Stimulated activated CD4-positive, alpha-beta T cell treated with anti-CD3 and anti-CD28 coated beads, Interleukin-12 subunit alpha, Interleukin-12 subunit beta, amount 100 ng/mL, for 4 hours (primary cell): ENCODE data around the gene PNPLA2.

Experiments used
- DNase-seq: peaks from one replicate; pipeline ENCODE4 v3.0.0-alpha.2; 2020

Gene PNPLA2, protein sequence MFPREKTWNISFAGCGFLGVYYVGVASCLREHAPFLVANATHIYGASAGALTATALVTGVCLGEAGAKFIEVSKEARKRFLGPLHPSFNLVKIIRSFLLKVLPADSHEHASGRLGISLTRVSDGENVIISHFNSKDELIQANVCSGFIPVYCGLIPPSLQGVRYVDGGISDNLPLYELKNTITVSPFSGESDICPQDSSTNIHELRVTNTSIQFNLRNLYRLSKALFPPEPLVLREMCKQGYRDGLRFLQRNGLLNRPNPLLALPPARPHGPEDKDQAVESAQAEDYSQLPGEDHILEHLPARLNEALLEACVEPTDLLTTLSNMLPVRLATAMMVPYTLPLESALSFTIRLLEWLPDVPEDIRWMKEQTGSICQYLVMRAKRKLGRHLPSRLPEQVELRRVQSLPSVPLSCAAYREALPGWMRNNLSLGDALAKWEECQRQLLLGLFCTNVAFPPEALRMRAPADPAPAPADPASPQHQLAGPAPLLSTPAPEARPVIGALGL

DNA sequence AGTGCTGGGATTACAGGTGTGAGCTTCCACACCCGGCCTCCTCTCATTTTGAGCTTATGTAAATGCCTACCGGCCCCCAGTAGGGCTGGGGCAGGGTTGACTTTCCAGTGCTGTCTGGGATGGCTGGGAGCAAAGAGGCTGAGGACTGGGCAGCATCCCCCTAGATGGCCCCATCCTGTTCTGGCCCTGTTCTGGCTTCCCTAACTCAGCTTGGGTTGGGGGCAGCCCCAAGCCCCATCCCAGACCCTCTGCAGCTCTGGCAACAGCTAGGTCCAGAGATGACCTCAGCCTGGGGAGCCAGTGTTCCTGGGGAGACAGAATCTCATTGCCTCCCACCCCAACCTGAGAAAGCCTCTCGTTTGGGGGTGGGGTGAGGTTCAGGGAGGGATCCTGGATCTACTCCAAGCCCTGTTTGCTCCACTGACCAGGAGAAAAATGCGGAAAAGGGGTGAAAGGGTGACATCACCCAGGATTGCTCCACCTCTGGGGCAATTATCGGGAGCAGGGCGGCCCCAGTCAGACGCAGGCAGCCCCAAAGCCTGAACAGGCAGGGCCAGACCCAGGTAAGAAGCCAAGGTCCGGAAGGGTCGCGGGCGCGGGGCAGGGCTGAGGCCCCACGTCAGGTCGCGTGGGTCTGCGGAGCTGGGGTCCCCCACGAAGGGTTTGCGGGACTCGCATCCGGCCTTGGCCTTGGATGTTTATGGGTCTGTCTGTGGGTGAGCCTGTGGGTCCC, at the start of gene PNPLA2:
Gene PNPLA2 (plus strand): TSS at position 519 of the 733 bp plus-strand sequence. CDS start 805 bp downstream, outside the sequence.
- DNase-seq, result no peak

DNA sequence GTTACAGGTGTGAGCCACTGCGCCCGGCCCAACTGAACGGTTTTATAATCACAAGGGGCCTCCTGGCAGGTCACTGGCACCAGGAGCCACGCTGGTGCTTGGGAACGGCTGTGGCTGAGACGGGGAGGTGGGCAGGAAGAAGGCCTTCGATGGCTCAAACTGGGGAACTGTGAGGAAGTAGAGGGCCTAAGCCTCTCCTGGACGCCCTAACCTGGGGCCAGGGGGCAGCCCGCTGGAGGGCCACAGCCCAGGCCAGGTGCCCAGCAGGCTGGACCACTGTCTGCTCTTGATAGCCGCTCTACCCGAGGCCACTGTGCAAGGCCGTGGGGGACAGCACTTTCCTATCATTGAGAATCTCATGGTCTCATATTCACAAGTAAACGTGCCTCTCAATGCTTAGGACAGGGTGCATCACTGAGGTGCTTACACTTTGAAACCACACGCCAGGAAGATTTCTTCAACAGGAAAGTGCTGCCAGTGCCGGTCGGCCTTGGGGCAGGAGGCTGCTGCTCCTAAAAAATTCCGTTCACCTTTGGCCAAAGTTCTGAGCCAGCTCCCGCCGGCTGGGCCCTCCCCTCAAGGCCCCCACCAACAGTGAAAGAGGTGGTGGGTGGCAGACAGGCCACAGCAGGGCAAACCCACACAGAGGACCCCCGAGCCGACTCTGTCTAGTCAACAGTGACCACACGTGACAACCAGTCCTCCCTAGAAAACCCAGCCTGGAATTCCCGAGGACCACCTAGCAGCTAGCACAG, 48.6 kb upstream of the PNPLA2 start:
- DNase-seq, result no peak

DNA sequence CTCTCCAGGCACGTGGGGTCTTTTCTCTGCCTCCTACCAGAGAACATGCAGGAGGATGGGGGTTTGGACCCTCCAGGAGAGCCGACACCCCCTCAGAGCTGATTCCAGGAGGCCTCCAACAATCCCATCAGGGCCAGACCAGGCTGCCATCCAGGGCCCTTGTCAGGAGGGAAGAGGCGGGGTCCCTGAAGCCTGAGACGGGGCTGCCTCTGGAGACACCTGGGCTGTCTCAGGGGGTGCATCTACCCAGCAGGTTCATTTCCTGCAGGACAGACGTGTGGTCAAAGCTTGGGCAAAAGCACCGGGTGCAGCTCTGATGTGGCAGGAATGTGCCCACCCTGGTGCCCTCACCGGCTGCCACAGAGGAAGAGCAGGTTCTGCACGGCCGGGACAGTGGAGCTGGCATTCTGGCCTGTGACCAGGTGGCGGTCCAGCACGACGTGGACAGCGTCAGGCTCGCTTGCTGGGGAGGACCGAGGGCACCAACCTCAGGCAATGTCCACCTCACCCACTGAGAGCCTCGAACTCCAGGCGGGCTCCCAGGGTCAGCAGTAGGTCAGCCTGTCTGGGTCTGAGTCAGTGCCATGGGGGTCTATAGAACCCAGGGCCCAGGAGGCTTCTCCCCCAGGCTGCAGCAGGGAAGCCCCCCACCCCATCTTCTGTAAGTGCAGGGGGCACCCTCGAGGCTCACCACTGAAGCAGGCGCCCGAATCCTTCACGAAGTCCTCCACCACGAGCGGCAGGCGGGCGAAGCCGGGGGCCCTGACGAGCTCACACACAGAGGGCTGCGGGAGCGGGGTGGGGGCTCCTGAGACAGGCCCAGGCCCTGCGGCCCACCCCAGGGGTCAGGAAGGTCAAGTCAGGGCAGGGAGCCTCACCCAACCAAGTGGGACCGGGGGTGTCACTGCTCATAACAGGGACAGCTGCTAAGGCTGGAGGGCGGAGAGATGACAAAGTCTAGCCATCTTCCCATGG, 47.8 kb upstream of the PNPLA2 start:
- DNase-seq, result no peak

DNA sequence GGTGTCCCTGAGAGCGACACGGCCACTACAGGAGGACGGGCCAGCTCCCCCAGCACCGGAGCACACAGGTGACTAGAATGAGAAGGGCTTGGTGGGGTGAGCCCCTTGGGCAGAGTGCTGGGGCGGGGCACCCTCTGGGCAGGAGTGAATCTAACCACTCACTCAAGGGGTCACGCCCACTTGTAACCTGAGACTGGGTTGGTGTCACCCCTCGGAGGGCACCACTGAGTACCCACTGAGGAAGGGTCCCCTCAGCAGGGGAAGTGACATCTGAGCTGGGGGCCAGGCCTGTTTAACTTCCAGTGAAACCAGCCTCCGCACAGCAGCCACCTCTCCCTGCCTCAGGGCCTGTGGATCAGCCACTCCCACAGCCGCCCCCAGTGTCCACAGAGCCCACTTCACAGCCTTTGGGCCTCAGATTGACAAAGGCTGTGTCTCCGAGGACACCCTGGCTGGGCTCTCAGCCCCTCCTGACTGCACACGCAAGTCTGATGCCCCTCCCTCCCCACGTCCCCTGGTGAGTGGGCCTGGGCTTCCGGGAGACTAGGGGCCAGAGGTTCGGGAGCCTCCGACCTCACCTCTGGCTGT, 47.0 kb upstream of the PNPLA2 start:
- no peak for DNase-seq

DNA sequence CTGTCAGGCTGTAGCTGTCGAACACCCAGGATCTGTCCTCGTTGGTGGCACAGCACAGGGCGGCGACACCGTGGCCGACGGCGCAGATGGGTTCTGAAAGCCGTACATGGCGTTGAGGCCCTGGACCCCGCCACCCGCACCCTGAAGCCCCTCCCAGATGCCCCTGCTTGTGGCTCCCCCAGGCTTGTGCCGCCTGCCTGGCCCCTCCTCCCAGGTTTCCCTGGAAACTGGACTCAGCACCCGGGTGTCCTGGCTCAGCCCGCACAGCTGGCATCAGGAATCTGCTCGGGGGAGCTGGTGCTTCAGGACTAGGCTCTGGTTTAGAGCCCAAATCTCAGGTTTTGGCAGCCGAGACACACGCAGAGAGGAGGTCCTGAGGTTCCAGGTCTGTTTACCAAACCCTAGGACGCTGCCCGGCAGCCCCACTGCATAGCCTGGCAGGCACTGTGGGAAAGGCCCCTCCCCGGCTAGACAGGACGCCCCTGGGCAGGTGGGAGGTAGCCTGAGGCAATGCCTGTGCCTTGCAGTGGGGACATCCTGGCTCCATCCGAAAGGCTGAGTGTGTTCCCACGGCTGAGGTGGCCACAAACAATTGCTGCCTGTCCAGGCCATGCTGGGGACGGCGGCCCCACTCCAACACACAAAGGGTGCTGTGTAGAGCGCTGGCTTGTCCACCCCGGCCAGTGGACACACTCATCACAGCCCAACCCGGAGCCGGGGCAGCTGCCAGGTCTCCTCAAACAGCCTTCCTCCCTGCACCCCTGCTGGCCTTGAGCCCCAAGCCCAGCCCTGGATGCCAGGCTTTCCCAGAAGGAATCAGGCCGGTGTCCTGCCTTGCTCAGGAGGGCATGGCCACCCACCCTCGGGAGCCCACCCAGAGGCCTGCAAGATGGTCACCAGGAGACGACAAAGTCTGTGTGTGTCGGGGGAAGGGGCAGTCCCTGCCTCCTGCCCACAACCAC, 46.0 kb upstream of the PNPLA2 start:
- no peak for DNase-seq

DNA sequence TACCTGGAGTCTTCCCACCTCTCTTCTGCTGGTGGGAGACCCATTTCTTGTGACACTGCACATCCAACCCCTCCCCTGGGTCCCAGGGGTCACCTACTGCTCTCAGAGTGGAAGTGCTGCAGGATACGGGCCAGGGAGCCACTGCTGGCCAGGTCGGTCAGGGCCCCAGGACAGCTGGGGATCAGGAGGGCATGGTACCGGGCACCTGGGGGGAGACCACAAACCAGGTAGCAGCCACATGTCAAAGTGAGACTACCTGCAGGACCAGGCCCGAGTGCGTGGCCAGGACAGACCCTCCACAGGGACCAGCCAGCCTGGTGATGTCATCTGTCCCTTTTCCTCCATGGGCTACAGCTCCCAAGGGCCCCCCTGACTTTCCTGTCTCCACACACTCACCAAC, 45.3 kb upstream of the PNPLA2 start:
- DNase-seq, result no peak

DNA sequence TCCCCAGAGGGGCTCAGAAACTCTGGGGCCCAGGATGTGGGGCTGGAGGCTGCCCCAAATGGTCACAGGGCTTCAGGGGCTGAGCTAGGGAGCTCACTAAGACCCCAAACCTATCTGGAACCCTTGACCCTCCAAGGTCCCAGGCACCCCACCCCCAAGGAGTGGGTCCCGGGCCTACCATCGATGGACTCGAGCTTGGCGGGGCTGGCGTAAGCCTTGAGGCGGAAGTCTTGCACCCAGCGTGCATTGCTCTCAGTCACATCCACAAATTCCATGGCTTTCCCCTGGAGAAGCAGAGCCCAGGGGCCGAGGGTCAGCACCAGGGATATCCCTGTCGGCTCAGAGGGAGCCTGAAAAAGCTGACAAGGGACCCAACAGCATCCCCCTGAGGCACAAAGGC, 44.9 kb upstream of the PNPLA2 start:
- DNase-seq, result no peak

DNA sequence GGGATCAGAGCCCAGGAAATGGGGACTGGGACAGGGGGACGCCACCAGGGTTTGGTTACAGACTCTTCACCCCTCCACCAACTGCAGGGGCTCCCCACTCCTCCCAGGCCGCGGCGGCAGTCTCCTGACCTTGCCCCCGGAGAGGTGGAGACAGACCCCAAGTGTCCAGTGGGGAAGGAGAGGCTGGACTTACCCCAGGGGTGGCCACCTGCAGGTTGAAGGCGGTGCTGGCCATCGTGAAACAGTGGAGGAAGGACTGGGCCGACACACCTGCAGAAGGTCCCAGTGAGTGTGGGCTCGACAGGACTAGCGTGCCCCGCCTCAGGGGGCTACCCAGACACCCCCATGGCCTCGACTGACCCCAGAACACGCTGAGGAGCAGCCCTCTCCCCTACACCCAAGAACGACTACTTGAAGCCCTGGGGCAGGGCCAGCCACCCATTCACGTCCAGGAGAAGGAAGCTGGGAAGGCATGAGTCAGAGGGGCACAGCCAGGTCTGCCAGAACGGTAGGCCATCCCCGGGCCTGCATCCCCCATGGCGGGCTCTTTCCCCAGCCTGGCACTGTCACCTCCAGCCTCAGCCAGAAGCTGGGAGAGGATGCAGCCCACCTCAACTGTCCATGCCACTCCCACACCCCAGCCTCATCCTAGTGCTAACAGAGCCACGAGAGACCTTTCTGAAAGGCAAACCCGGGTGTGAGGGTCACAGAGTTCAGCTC, 43.7 kb upstream of the PNPLA2 start:
- DNase-seq, result no peak

DNA sequence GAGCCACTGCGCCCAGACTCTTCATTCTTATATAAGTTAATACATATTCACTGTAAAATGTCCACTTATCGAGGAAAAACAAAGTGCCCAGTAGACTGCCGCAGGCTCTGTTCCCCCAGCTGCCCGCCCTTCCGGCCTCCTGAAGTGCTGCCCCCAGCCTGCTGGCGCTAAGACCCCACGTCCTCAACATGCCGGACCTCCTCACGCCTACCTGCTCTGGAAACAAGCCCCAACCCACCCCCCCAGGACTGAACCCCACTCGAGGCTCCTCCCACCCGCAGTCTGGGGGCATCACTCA, 42.5 kb upstream of the PNPLA2 start:
- no peak for DNase-seq

DNA sequence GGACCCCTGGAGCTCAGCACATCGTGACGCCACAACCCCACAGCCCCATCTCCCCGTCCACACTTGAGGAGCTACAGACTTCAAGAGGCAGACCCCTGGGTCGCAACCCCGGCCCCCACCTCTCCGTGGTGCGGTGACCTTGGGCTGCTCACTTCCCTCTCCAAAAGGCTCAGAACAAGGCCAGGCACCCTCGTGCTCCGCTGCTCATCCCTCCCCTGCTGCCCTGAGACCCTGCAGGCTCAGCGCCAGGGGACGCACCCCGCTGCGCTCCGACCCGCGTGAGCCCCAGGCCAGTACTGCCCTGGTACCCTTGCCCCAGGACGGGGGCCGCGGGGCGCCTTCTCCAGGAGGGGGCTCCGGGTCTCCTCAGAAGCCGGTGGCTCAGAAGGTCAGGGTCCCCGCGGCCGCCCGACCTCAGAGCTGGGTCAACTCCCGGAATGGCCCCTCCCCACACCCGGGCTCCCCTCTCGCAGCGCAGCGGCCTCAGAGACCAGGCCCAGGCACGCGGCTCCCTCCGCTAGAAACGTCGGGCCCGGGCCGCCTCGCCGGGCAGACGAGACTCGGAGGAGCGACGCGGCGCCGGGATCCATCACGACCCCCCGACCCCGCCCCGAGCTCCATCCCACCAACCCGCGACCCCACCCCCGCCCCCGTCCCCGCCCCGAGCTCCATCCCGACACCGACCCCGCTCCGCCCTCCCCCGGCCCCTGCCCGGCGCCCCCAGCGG, 42.0 kb upstream of the PNPLA2 start:
- DNase-seq, result no peak

DNA sequence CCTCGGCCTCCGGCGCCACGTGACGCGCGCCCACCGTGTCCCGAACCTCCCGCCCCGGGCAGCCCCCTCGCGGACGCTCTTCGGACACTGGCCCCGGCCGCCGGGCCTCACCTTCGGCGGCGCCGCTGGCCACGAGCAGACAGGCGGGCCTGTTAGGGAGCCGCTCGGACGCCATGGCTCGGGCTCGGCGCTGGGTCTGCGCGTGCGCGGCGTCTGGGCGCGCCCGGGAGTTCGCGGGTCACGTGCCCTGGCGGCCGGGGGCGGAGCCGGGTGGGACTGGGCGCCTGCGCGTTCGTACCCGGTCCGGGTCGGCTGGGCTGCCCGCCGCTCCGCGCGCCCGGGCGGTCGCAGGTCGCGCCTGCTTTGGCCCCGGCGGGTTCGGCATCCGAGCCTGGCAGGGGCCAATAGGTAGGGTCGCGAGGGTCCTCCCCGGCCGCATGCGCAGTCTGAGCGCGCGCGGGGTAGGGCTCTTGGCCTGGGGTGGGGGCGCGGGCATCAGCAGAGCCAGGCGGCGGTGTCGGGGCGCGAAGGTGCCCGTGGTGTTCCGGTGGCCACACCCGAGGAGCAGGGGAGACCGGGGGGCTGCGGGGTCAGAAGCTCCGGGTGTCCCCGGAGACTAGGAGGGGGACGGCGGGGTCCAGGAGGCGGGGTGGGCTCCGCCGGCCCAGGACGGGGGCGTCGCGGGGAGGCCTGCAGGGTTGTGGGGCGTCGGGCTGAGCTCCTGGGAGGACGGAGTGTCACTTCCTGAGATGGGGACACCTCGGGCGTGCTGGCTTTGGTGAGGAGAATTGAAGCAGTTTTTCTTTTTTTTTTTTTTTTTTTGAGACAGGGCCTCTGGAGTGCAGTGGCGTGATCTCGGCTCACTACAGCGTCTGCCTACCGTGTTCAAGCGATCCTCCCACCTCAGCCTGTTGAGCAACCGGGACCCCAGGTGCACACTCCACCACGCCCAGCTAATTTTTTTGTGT, 41.1 kb upstream of the PNPLA2 start, which contains the start of gene GATD1:
Gene GATD1 (minus strand): TSS at position 200 of the 968 bp plus-strand sequence. CDS start 25 bp downstream, at position 175.
- peak; percentile 95 for DNase-seq

DNA sequence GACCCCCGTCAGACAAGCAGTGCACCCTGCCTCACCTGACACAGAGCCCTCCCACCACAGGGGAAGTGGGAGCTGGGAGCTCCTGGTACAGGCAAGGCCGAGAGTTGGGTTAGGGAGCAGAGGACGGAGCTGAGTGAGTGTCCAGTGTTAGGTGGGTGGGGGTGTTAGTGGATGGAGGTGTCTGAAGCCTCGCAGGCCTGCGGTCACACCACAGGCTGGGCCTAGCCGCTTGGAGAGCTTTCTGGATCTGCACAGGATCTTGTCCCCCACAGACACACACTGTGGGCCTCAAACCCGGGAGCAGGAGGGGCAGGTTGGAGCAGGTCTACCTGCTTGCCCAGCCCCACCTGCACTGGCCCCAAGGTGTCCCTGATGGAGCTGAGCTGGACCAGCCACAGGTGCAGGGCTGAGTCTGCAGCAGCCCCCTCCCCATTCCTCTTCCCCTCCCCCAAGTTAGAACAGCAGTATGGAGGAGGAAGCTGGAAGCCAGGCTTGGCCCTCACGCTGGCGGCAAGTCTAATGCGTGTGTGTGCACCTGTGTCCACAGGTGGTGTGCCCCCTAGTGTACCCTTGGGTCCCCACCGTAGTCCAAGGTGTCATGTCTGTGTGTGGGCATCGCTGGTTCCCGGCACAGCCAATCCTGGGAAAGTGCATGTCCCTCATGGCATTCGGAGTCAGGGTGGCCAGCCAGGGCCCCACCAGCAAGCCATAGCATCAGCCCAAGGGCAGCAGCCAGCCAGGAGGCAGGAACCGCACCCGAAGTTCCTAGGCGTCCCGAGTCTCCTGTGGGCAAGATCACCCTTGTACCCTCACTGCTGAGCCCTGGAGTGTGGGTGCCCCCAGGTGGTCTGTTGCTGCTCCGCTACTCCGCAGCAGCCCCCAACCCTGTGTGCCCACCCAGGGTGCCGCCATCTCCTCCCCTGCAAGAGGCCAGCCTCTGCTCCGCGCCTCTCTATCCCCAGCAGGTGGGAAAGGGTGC, 39.4 kb upstream of the PNPLA2 start:
- no peak for DNase-seq

DNA sequence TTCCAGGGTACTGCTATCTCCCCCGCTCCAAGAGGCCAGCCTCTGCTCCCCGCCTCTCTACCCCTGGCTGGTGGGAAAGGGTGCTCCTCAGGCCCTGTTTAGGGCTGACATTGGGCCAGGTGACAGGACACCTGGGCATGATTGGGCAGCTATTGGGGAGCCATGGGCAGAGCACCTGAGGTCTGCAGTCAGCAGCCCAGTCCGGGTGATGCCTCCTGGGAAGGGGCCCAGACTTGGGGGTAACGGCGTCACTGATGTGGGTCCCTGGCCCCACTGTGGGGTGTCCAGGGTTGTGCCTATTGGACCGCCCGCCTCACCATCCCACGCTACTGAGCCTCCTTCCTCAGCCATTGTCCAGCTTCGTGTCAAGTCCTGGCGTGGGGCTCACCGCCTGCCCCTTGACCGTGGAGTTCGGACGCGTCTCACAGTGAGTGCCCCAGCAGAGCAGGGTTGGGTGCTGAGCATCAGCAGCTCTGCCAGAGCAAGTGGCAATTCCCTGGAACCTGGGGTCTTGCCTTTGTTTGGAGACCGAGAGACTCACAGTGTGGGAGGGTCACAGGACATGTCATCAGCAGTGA, 38.7 kb upstream of the PNPLA2 start:
- no peak for DNase-seq

DNA sequence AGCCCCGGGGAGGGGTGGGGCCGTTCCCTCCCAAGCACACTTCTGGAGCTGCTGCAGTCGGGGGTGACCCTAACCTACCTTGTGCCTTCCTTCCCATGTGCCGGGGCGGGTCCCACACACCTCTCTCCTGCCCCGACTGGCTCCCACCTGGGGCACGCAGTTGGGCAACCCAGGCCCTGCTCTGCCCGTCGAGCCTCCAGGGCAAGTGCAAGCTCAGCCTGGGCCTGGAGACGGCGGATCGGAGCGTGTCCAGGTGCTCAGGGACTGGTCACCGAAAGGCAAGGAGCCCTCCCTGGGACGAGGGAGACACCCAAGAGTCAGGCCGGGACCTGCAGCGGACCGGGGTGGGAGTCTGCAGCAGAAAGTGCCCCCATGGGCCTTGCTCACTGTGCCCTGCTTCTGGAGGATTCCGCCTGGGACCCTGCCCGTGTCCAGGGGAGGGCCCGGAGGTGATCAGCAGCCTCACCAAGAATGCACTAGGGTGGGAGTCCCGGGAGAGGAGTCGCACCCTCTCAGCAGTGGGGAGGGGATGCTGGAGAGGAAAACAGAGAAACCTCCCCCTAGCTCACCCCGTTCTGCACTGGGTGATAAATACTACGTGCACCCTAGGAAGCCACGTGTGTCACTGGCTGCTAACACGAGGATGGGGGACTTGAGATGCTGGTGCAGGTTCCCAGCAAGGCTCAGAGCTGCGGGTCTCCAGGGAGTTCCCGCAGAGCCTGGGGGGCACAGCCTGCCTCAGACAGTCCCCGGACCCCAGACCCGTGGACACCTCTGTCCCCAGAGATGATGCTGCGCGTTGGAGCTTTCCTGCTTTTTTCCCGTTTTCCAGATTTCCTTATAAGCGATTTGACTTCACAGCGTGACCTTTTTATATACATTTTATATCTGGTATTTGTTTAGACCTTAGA, 36.2 kb upstream of the PNPLA2 start:
- no peak for DNase-seq

DNA sequence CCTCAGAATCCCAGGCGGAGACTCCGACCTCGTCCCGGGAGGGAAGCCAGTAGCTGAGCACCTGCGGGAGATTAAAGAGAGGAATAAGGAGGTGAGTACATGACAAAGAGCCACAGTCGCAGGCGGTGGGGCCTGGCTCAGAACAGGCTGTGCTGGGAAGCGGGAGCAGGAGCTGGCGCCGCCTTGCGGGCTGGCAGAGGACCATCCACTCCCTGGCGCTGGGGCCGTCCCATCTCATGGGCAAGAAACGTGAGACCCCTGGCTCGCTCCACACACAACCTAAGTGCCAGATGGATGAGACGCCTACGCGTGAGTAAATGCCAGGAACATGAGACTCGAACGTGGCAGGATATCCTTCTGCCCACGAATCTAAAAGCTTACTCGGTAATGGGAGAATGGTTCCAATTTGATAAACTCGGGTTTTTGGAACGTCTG, 35.1 kb upstream of the PNPLA2 start:
- no peak for DNase-seq
